Ovary (tissue), 9 donors: Measurements from ENCODE around the gene LIN37. TPM values are rescaled to one million over a fixed set of nuclear protein-coding genes. Genes with fewer than 3 reads are reported as not detected.
A peak's percentile ranks its signal among the peaks of the same experiment; 100 is the strongest.

Source experiments
- DNase-seq, 5 donors: peaks; one replicate each; pipeline ENCODE4 v3.0.0-alpha.2; 2019 to 2020
- H3K27ac ChIP-seq, 2 donors: fragments of 200-600 bp; one replicate each; pipeline versions ENCODE4 v1.5.1 to v1.8.0; 2019 to 2022
- H3K27me3 ChIP-seq: fragments of 200-600 bp; one replicate; pipeline ENCODE4 v1.8.0; 2022
- H3K36me3 ChIP-seq: fragments of 200-600 bp; sonication (generic); one replicate; pipeline ENCODE4 v1.5.1; 2019
- H3K4me1 ChIP-seq: one replicate; pipeline ENCODE4 v1.8.1; 2013; ENCODE audit warnings: mild to moderate bottlenecking, moderate library complexity; ENCODE audit not compliant: insufficient read depth
- H3K4me3 ChIP-seq: fragments of 200-600 bp; sonication (generic); one replicate; pipeline ENCODE4 v1.5.1; 2017
- H3K9me3 ChIP-seq, 2 donors: fragments of 200-600 bp in 1 of 2; sonication (generic) in 1 of 2; one replicate each; pipeline versions ENCODE4 v1.5.1 to v1.8.1; 2013 to 2019; ENCODE audit warnings: mild to moderate bottlenecking in 1 of 2, moderate library complexity in 1 of 2
- EP300 ChIP-seq: sonication (generic); formaldehyde crosslinking; IDR thresholded peaks from one replicate; pipeline ENCODE4 v1.6.1; 2017; ENCODE audit warnings: antibody characterized with exemption
- POLR2A ChIP-seq: fragments of 450-650 bp; IDR thresholded peaks from one replicate; pipeline ENCODE4 v1.6.1; 2017; ENCODE audit warnings: antibody characterized with exemption, mild to moderate bottlenecking, moderate library complexity
- WGBS, 3 donors: extraction: QIAGEN DNeasy Blood & Tissue Kit in 1 of 3; methylation state at CpG; one replicate each; pipeline versions ENCODE4 v1.1.5 to v1.1.7; 2013 to 2017; 5-methylcytosine and 5-hydroxymethylcytosine counted together
- intact Hi-C, 4 donors: fragments of 100-400 bp; cut with DNase I; formaldehyde crosslinking; loops; one replicate each; pipeline versions ENCODE4 v1.11.0 to v1.15.1; 2022 to 2023
- polyA plus RNA-seq, 2 donors: library from polyadenylated mRNA; stranded (reverse); fragments of 200-250 nt in 1 of 2; fragments of 350-450 nt in 1 of 2; fragmentation: Illumina TruSeq in 1 of 2; extraction: RNeasy Lipid Tissue Mini Kit (QIAGEN cat#74804) in 1 of 2; gene quantifications; one replicate each; pipeline ENCODE4 v1.2.3, GENCODE V29; 2013 to 2014
- total RNA-seq, 7 donors: library from RNA; depleted of rRNA in 2 of 7; stranded (reverse); fragments of >200 nt in 2 of 7; fragmentation: NEBNext Ultra II Directional in 3 of 7; extraction: Animal tissue kit (Norgen Biotek cat#: 25700) in 3 of 7; gene quantifications; one replicate each; pipeline versions ENCODE4 v1.1.0 to v1.2.4, GENCODE V29; 2016 to 2023
- TF ChIP-seq, protein P1 (sequence below), 3 donors: fragments of 450-650 bp in 2 of 3; fragments of 200-600 bp in 1 of 3; IDR thresholded peaks; one replicate each; pipeline versions ENCODE4 v1.5.1 to v1.8.0; 2016 to 2022; ENCODE audit warnings: antibody characterized with exemption in 3 of 3, mild to moderate bottlenecking in 1 of 3
- donor health status: DM: no; HTN: no; CAD: no; lungs with moderate emphysema.
- donor health status: DM: no; HTN: no; CAD: no.
- donor health status: Bipolar disorder and iron deficiency.
- donor health status: DM: yes; HTN: yes; CAD: no.
- donor health status: DM: no; HTN: no; CAD: no.
- donor health status: DM: yes; HTN: yes; CAD: no.

Gene LIN37
- total and polyA plus RNA-seq, 9 donors = 9.8 to 25.6 (median 19.1) TPM

DNA sequence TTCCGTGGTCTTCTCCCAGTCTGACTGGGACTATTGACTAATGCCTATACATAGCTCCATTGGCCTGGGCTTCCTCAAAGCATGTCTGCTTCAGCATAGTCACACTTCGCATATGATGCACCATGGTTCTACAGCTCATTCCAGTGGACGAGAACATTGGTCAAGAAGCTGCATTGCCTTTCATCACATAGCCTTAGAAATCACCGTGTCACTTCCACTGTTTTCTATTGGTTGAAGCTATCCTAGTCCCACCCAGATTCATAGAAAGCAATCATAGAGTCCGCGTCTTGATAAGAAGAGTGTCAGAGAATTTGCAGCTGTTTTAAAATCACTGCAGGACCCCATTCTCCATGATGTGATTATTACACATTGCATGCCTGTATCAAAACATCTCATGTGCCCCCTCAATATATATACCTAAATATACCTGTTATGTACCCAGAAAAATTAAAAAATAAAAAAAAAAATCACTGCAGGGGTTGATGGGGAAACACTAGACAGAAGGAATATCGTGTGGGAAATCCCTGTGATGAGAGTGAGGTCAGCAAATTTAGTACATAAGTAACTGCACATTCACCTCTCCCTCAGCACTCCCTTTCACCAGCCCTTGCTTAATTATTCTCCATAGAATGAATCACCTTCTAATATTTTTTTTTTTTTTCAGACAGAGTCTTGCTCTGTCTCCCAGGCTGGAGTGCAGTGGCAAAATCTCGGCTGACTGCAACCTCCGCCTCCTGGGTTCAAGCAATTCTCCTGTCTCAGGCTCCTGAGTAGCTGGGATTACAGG is 24.8 kb downstream of the LIN37 start:
- no peaks in the 10 kb centered on the region for H3K36me3 ChIP-seq
- 37 to 41% (median 41%) methylated on average over 9 of the region's 9 CpGs for WGBS, 3 donors
- H3K27me3 ChIP-seq = no peaks in the 10 kb centered on the region
- no peak for DNase-seq
- H3K4me3 ChIP-seq = no peak overlapping the region
- TF ChIP-seq EP300 (no peak), POLR2A (no peak)
- TF ChIP-seq, protein P1, sequence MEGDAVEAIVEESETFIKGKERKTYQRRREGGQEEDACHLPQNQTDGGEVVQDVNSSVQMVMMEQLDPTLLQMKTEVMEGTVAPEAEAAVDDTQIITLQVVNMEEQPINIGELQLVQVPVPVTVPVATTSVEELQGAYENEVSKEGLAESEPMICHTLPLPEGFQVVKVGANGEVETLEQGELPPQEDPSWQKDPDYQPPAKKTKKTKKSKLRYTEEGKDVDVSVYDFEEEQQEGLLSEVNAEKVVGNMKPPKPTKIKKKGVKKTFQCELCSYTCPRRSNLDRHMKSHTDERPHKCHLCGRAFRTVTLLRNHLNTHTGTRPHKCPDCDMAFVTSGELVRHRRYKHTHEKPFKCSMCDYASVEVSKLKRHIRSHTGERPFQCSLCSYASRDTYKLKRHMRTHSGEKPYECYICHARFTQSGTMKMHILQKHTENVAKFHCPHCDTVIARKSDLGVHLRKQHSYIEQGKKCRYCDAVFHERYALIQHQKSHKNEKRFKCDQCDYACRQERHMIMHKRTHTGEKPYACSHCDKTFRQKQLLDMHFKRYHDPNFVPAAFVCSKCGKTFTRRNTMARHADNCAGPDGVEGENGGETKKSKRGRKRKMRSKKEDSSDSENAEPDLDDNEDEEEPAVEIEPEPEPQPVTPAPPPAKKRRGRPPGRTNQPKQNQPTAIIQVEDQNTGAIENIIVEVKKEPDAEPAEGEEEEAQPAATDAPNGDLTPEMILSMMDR (IDR thresholded peaks at IDR 0.05) = no peak
- no peaks in the 10 kb centered on the region for H3K9me3 ChIP-seq
- peaks cover 13% of the 10 kb centered on the region for H3K4me1 ChIP-seq
- intact Hi-C loops = no loop called here
- no peak overlapping the region for H3K27ac ChIP-seq

DNA sequence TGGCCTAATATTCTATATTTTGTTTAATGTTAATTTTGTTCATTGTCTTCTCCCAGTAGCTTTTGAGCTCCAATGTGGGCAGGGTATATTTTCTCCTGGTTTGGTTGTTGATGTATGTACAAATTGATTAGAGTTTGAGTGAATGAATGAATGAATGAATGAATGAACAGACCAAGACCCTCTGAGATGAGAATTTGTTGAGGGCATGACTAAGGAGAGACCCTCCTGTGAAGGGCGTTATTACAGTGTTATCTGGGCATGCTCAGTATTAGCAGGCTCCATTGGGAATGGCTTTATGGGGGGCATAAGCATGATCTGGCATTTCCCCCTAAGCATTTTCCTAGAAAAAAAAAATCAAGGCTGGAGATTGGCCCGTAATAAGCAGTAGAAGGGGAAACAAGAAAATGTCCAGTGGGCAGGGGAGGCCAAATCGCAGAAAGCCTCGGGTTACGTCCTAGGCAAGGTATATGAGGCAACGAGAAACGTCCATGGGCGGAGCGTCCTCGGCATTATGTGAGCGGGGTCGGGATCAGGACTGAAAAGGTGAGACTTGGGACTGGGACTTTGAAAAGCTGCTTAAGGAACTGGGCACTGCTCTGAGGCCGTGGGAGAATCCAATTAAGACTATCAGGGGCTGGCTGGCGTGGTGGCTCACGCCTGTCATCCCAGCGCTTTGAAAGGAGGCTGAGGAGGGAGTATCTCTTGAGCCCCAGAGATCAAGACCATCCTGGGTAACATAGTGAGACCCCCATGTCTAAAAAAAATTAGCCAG is 26.1 kb downstream of the LIN37 start:
- intact Hi-C loops = loop anchor here in 1 of 4 donors (5.0 kb wide), 1 partner anchor 158 kb away; no protein-coding TSS in a partner anchor
- Histone ChIP-seq H3K9me3 (no peaks in the 10 kb centered on the region), H3K27me3 (no peaks in the 10 kb centered on the region), H3K27ac (no peak overlapping the region), H3K4me3 (peak overlapping the region; percentile 85), H3K4me1 (peaks cover 7% of the 10 kb centered on the region), H3K36me3 (no peaks in the 10 kb centered on the region)
- WGBS, 3 donors = 31 to 38% (median 35%) methylated on average over 16 of the region's 16 CpGs
- DNase-seq = peak in 1 of 5 donors; percentile 41
- TF ChIP-seq POLR2A (no peak), EP300 (no peak)
- TF ChIP-seq, protein P1 (IDR thresholded peaks at IDR 0.05) = no peak

DNA sequence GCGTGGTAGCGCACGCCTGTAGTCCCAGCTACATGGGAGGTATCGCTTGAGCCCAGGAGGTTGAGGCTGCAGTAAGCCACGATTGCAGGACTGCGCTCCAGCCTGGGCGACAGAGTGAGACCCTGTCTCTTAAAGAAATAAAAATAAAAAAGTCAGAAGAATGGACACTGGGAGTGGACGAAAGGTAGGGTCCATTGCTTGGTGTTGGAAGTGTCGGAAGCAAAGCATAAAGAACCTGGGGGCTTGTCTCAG is 26.6 kb downstream of the LIN37 start:
- Histone ChIP-seq H3K27ac (no peak overlapping the region), H3K9me3 (no peaks in the 10 kb centered on the region), H3K4me3 (peak overlapping the region; percentile 85), H3K36me3 (no peaks in the 10 kb centered on the region), H3K27me3 (no peaks in the 10 kb centered on the region), H3K4me1 (peaks cover 7% of the 10 kb centered on the region)
- WGBS, 3 donors = 11 to 19% (median 17%) methylated on average over 9 of the region's 9 CpGs
- intact Hi-C loops = loop anchor here in 1 of 4 donors (5.0 kb wide), 1 partner anchor 157 kb away; no protein-coding TSS in a partner anchor
- no peak for TF ChIP-seq EP300
- TF ChIP-seq POLR2A = no peak
- TF ChIP-seq, protein P1 (IDR thresholded peaks at IDR 0.05) = no peak
- DNase-seq = no peak

DNA sequence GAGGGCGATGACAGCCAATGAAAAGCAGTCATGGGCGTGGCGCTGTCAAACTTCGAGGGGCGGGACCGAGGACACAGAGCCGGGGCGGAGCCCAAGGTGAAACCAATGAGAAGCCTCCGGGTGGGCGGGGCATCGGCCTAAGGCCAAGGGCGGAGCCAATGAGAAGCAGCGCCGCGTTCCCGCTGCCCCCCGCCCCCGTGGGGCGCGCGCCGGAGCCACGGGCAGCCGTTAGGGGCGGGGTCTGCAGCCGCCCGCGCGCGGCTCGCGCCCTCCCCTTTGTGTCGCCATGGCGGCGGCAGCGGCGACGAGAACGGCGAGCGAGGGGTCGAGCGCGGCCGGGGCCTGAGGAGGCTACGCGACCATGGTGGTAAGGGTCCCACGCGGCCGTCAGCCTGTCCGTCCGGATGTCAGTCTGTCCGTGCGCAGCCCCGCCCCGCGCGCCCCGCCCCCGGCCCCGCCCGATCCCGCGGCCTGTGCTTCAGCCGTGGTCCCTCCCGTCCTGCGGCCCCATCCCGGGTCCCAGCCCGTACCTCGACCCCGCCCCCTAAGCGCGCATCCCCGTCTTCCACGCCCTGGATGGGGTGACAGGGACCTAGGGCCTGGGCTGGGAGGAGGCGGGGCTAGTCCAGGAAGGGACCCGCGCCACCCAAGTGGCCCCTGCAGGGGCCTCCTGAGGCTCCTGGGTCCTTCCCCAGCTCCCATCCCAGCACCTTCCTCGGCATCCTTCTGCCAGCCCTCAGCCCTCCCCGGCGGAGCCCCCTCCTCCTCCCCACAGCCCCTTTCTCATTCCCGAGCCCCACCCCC is 27.1 kb downstream of the LIN37 start, which contains the start of gene ARHGAP33:
Gene ARHGAP33 (plus strand): TSS at position 267 of the 804 bp plus-strand sequence. CDS start 95 bp downstream, at position 362.
- peaks cover 7% of the 10 kb centered on the region for H3K4me1 ChIP-seq
- no peak within 1 kb of the TSS for H3K27ac ChIP-seq
- H3K4me3 ChIP-seq = peak within 1 kb of the TSS; percentile 85
- DNase-seq = peak; percentile 99 to 100 (median 100)
- no peaks in the 10 kb centered on the region for H3K36me3 ChIP-seq
- intact Hi-C loops = loop anchor here in 1 of 4 donors (5.0 kb wide), 1 partner anchor 157 kb away; no protein-coding TSS in a partner anchor
- H3K27me3 ChIP-seq = no peaks in the 10 kb centered on the region
- TF ChIP-seq, protein P1 (IDR thresholded peaks at IDR 0.05) = no peak
- 1% methylated on average over 46 to 82 of the region's 82 CpGs for WGBS, 3 donors
- H3K9me3 ChIP-seq = no peaks in the 10 kb centered on the region
